ENCODE data around the gene FRMPD2.
"Not testable (repeated sequence)": the region's sequence is repeated elsewhere in the genome, so short reads cannot be mapped to it uniquely, and the experiment has no call there.

DNA sequence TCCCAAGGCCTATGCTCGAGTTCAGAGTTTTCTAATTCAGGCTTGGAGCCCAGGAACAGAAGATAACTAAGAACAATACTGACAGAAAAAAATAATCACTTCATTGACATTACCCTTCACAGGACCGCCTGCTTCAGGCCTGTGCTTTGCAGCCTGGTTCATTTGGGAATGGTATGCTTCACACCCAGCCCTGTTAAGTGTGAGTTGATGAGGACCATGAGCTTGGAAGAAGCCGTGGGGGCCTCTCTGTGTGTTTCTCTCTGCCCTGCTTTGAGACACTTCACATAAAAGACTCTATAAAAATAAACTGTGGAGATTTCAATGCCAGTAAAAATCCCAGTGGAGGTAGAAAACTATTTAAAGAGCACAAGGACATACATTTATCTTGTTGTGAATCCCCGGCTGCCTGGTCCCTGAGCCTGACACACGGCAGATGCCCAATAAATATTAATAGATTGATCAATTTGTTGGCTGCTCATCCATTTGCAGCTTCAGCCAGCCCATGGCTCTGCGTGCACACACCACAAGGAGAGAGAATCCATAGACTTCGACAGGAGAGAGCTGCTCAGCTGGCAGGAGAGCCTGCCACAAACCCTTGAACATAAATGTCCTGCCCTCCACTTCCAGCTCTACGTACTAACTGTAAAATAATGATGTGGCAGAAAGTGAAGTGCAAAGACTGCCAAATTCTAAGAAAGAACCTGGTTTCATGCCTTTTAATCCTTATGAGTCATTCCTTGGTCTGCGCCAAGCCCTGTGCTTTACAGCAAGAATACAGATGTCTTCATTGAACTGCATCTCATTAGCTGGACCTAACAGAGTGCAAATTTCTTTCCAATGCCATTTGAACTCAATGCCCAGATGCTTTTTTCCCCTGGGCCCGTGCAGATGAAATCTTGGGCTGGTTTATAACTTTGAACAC is 130.5 kb downstream of the FRMPD2 start:
- not testable (repeated sequence) for TF ChIP-seq YY1 (IDR thresholded peaks at IDR 0.05; ENCODE audit: insufficient read depth, insufficient read length); SUZ12 (IDR thresholded peaks at IDR 0.05; ENCODE audit: extremely low read depth, insufficient read depth, insufficient read length); ZNF274 (IDR thresholded peaks at IDR 0.05; ENCODE audit: low read depth, low read length)
